AG20443 (cell line): Measurements from ENCODE around the gene VSIG10.
"Not testable (repeated sequence)": the region's sequence is repeated elsewhere in the genome, so short reads cannot be mapped to it uniquely, and the experiment has no call there.

Experiments used
- DNase-seq: peaks from one replicate; pipeline ENCODE4 v3.0.0; 2012; ENCODE audit warnings: low spot score, mixed read lengths

The VSIG10 gene

GRCh38 chr12:118103601-118104382 is at the start of gene VSIG10:
TSS of gene VSIG10 (minus strand) at chr12:118104011. CDS start at chr12:118103671, 340 bp downstream.
- DNase-seq, result peak; percentile 92

- no peak for DNase-seq
These were observed 47.9 kb upstream of the VSIG10 start for GRCh38 chr12:118151755-118152154.

GRCh38 chr12:118150625-118151024 is 46.8 kb upstream of the VSIG10 start:
- DNase-seq, result no peak

GRCh38 chr12:118148287-118148686 is 44.5 kb upstream of the VSIG10 start:
- DNase-seq, result no peak

- DNase-seq, result no peak
These were observed 42.0 kb upstream of the VSIG10 start for GRCh38 chr12:118145798-118146156.

GRCh38 chr12:118145113-118145797 is 41.4 kb upstream of the VSIG10 start:
- no peak for DNase-seq

GRCh38 chr12:118144499-118144898 is 40.7 kb upstream of the VSIG10 start:
- DNase-seq, result no peak

- no peak for DNase-seq
These were observed 37.0 kb upstream of the VSIG10 start for GRCh38 chr12:118140825-118141224.

- DNase-seq, result no peak
These were observed 33.4 kb upstream of the VSIG10 start for GRCh38 chr12:118137148-118137678.

GRCh38 chr12:118136559-118137003 is 32.8 kb upstream of the VSIG10 start:
- DNase-seq, result peak; percentile 71

GRCh38 chr12:118135788-118136558 is 32.2 kb upstream of the VSIG10 start, which contains the start of gene PEBP1:
TSS of gene PEBP1 (plus strand) at chr12:118136124. CDS start at chr12:118136210, 86 bp downstream.
- DNase-seq, result peak; percentile 99

GRCh38 chr12:118129436-118129835 is 25.6 kb upstream of the VSIG10 start:
- not testable (repeated sequence) for DNase-seq

GRCh38 chr12:118127867-118128266 is 24.1 kb upstream of the VSIG10 start:
- DNase-seq, result no peak

- DNase-seq, result no peak
These were observed 22.4 kb upstream of the VSIG10 start for GRCh38 chr12:118126119-118126757.

GRCh38 chr12:118125743-118126118 is 21.9 kb upstream of the VSIG10 start:
- DNase-seq, result no peak

GRCh38 chr12:118124333-118124874 is 20.6 kb upstream of the VSIG10 start:
- no peak for DNase-seq

- DNase-seq, result no peak
These were observed 18.5 kb upstream of the VSIG10 start for GRCh38 chr12:118122264-118122663.

- DNase-seq, result peak; percentile 93
These were observed 17.0 kb upstream of the VSIG10 start for GRCh38 chr12:118120579-118121363.

- DNase-seq, result no peak
These were observed 15.7 kb upstream of the VSIG10 start for GRCh38 chr12:118119449-118119879.

GRCh38 chr12:118109088-118109487 is 5.3 kb upstream of the VSIG10 start:
- DNase-seq, result no peak

GRCh38 chr12:118107694-118108093 is 3.9 kb upstream of the VSIG10 start:
- no peak for DNase-seq
